Heart left ventricle (tissue), 16 donors: Measurements from ENCODE around the gene SLC43A1. TPM values are rescaled to one million over a fixed set of nuclear protein-coding genes. Genes with fewer than 3 reads are reported as not detected.

Source experiments
- ATAC-seq, 4 donors: fragments of 200-7000 bp; cut with Tn5 transposase; one replicate each; pipeline ENCODE4 v1.9.1; 2020 to 2022; ENCODE audit warnings: moderate library complexity in 4 of 4, mild to moderate bottlenecking in 3 of 4, moderate number of reproducible peaks in 1 of 4
- DNase-seq, 5 donors: peaks; one replicate each; pipeline ENCODE4 v3.0.0-alpha.2; 2020
- H3K27ac ChIP-seq, 12 donors: fragments of 200-600 bp; sonication (generic) in 4 of 12; one replicate each; pipeline versions ENCODE4 v1.5.0 to v1.8.0; 2016 to 2022; ENCODE audit warnings: mild to moderate bottlenecking in 2 of 12
- H3K27me3 ChIP-seq, 9 donors: fragments of 200-600 bp; sonication (generic) in 2 of 9; one replicate each; pipeline versions ENCODE4 v1.5.1 to v1.8.0; 2016 to 2022; ENCODE audit warnings: mild to moderate bottlenecking in 3 of 9
- H3K36me3 ChIP-seq, 9 donors: fragments of 200-600 bp; sonication (generic) in 2 of 9; one replicate each; pipeline versions ENCODE4 v1.5.0 to v1.8.0; 2018 to 2022; ENCODE audit warnings: mild to moderate bottlenecking in 2 of 9
- H3K4me1 ChIP-seq, 12 donors: fragments of 200-600 bp; sonication (generic) in 4 of 12; one replicate each; pipeline versions ENCODE4 v1.5.0 to v1.8.0; 2016 to 2022; ENCODE audit warnings: mild to moderate bottlenecking in 3 of 12
- H3K4me3 ChIP-seq, 12 donors: fragments of 200-600 bp; sonication (generic) in 4 of 12; one replicate each; pipeline versions ENCODE4 v1.5.0 to v1.8.0; 2017 to 2022; ENCODE audit warnings: mild to moderate bottlenecking in 9 of 12, moderate library complexity in 4 of 12
- H3K9me3 ChIP-seq, 12 donors: fragments of 200-600 bp; sonication (generic) in 4 of 12; one replicate each; pipeline versions ENCODE4 v1.5.0 to v1.8.0; 2016 to 2022; ENCODE audit warnings: mild to moderate bottlenecking in 1 of 12
- CTCF ChIP-seq, 12 donors: fragments of 200-600 bp; sonication (generic) in 4 of 12; IDR thresholded peaks; one replicate each; pipeline versions ENCODE4 v1.5.0 to v1.8.0; 2018 to 2022; ENCODE audit warnings: antibody characterized with exemption in 12 of 12, mild to moderate bottlenecking in 5 of 12
- POLR2A ChIP-seq, 2 donors: fragments of 450-650 bp; IDR thresholded peaks; one replicate each; pipeline ENCODE4 v1.6.1; 2017; ENCODE audit warnings: antibody characterized with exemption in 2 of 2, mild to moderate bottlenecking in 2 of 2, moderate library complexity in 2 of 2
- whole genome bisulfite sequencing, 4 donors: extraction: QIAGEN DNeasy Blood & Tissue Kit in 2 of 4; methylation state at CpG; one replicate each; pipeline versions ENCODE4 v1.1.5 to v1.1.7; 2013 to 2018; 5-methylcytosine and 5-hydroxymethylcytosine counted together
- intact Hi-C, 10 donors: fragments of 100-400 bp; cut with DNase I; formaldehyde crosslinking; loops; one replicate each; pipeline versions ENCODE4 v1.11.1 to v1.14.2; 2022
- polyA plus RNA-seq, 2 donors: library from polyadenylated mRNA; stranded (reverse); fragments of 200-250 nt; gene quantifications; one replicate each; pipeline ENCODE4 v1.2.3, GENCODE V29; 2013
- total RNA-seq, 9 donors: library from RNA; depleted of rRNA in 2 of 9; stranded (reverse); fragments of >200 nt in 2 of 9; fragmentation: NEBNext Ultra II Directional in 3 of 9; extraction: Animal tissue kit (Norgen Biotek cat#: 25700) in 3 of 9; gene quantifications; one replicate each; pipeline versions ENCODE4 v1.1.0 to v1.2.4, GENCODE V29; 2016 to 2023
- donor health status: ischemic (EF 13 %, LVEDD 7.1; RV severe dilation, severe dysfunction).
- donor health status: healthy with polysubstance abuse.
- donor health status: DM: no; HTN: yes; CAD: no.
- donor health status: DM: no; HTN: no; CAD: no.
- donor health status: ischemic (EF 25% LVEDD 6.9; RV normal size, moderate dysfunction).
- donor health status: ischemic (EF 25% LVEDD 5.7; RV mildly dilated, moderate dysfunction).
- donor health status: healthy.
- donor health status: DM: yes; HTN: yes; CAD: no.
- donor health status: ischemic (EF 35%, LVEDD 5.7; RV mildly dilated, moderate dysfunction).
- donor health status: nonischemic (EF 11% LVEDD 7.7; RV severe dilation, severe dysfunction).
- donor health status: DM: yes; HTN: yes; CAD: no.
- donor health status: PGD.
- donor health status: ischemic (EF 29% LVEDD 5.4; RV normal size, mild dysfunction).
- donor health status: nonischemic (EF 23%, LVEDD 6.1; RV moderate dilation, normal function).

The SLC43A1 gene
- total and polyA plus RNA-seq, 11 donors: 2.7 to 12.3 (median 5.8) TPM

- H3K36me3 ChIP-seq: peaks cover 0 to 94% (median 58%) of the 10 kb centered on the region in 9 donors
- H3K27me3 ChIP-seq: no peaks in the 10 kb centered on the region
- intact Hi-C loops: loop anchor here in 1 of 10 donors (10.0 kb wide), 1 partner anchor 265 kb away; no protein-coding TSS in a partner anchor
- DNase-seq (no peak), ATAC-seq (no peak)
- peaks cover 0 to 11% (median 0%) of the 10 kb centered on the region in 12 donors for H3K4me1 ChIP-seq
- no peak overlapping the region for H3K27ac ChIP-seq
- TF ChIP-seq CTCF (IDR thresholded peaks at IDR 0.05): no peak
- TF ChIP-seq POLR2A (IDR thresholded peaks at IDR 0.05): no peak
- 91 to 93% (median 92%) methylated on average over 8 of the region's 8 CpGs for WGBS, 4 donors
- no peaks in the 10 kb centered on the region for H3K9me3 ChIP-seq
- H3K4me3 ChIP-seq: no peak overlapping the region
Observed at GRCh38 chr11:57549983-57550382, 34.5 kb upstream of the SLC43A1 start.

GRCh38 chr11:57547854-57548377 is 32.4 kb upstream of the SLC43A1 start:
- Histone ChIP-seq H3K36me3 (peaks cover 0 to 74% (median 38%) of the 10 kb centered on the region in 9 donors), H3K4me1 (peaks cover 0 to 11% (median 0%) of the 10 kb centered on the region in 12 donors), H3K27ac (no peak overlapping the region), H3K27me3 (no peaks in the 10 kb centered on the region), H3K9me3 (no peaks in the 10 kb centered on the region), H3K4me3 (no peak overlapping the region)
- WGBS, 4 donors: 40 to 44% (median 43%) methylated on average over 6 of the region's 6 CpGs
- intact Hi-C loops: loop anchor here in 1 of 10 donors (10.0 kb wide), 1 partner anchor 267 kb away; no protein-coding TSS in a partner anchor
- DNase-seq: no peak
- TF ChIP-seq POLR2A (IDR thresholded peaks at IDR 0.05) (no peak), CTCF (IDR thresholded peaks at IDR 0.05) (no peak)
- ATAC-seq: peak in 1 of 4 donors; percentile 36

DNA sequence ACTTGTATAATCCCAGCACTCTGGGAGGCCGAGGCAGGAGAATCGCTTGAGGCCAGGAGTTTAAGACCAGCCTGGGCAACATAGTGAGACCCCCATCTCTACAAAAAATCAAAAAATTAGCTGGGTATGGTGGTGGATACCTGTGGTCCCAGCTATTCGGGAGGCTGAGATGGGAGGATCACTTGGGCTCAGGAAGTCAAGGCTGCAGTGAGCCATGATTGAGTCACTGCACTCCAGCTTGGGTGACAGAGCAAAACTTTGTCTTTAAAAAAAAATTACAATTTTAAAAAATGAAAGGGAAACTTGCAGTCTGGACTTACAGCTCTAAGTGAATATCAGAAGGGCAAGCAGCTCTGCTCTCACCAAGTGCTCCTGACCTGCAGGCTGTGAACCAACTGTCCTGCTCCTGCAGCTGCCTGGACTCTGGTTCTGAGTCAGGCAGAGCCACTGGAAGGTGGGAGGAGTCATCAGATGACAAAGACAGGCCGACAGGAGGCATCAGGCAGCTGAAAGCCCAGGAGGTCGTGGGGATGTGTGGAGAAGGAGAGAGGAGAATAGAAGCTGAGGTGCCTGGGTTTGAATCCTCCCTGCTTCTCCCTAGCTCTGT is 31.5 kb upstream of the SLC43A1 start:
- ATAC-seq: no peak

More for the DNA sequence above, 31.5 kb upstream of the SLC43A1 start:
- Histone ChIP-seq H3K27ac (no peak overlapping the region), H3K9me3 (no peaks in the 10 kb centered on the region), H3K4me3 (no peak overlapping the region), H3K4me1 (peaks cover 0 to 11% (median 0%) of the 10 kb centered on the region in 12 donors), H3K36me3 (peaks cover 0 to 64% (median 29%) of the 10 kb centered on the region in 9 donors), H3K27me3 (no peaks in the 10 kb centered on the region)
- no peak for DNase-seq
- 61 to 64% (median 63%) methylated on average over 5 of the region's 5 CpGs for WGBS, 4 donors
- TF ChIP-seq CTCF (IDR thresholded peaks at IDR 0.05): no peak
- no peak for TF ChIP-seq POLR2A (IDR thresholded peaks at IDR 0.05)
- intact Hi-C loops: loop anchor here in 1 of 10 donors (10.0 kb wide), 1 partner anchor 268 kb away; no protein-coding TSS in a partner anchor
